Measurements from ENCODE around the gene ADCY5.

The ADCY5 gene

GRCh38 chr3:123357275-123357674 is 91.6 kb downstream of the ADCY5 start:
- no peak for DNase-seq

- no peak for DNase-seq
Observed at GRCh38 chr3:123353850-123354233, 95.0 kb downstream of the ADCY5 start.

GRCh38 chr3:123353227-123353849 is 95.6 kb downstream of the ADCY5 start:
- DNase-seq: no peak

- no peak for DNase-seq
Observed at GRCh38 chr3:123352134-123352554, 96.7 kb downstream of the ADCY5 start.

GRCh38 chr3:123351501-123351900 is 97.4 kb downstream of the ADCY5 start:
- DNase-seq: no peak

- no peak for DNase-seq
Observed at GRCh38 chr3:123350971-123351370, 97.9 kb downstream of the ADCY5 start.

- no peak for DNase-seq
Observed at GRCh38 chr3:123349566-123350435, 99.1 kb downstream of the ADCY5 start.

- no peak for DNase-seq
Observed at GRCh38 chr3:123349201-123349535, 99.7 kb downstream of the ADCY5 start.

- DNase-seq: no peak
Observed at GRCh38 chr3:123348471-123349200, 100.3 kb downstream of the ADCY5 start.

GRCh38 chr3:123347691-123348264 is 101.1 kb downstream of the ADCY5 start:
- DNase-seq: peak; percentile 6 to 24

- no peak for DNase-seq
Observed at GRCh38 chr3:123347205-123347604, 101.7 kb downstream of the ADCY5 start.

GRCh38 chr3:123346021-123346420 is 102.9 kb downstream of the ADCY5 start:
- no peak for DNase-seq

GRCh38 chr3:123344907-123345594 is 103.8 kb downstream of the ADCY5 start:
- DNase-seq: no peak

- no peak for DNase-seq
Observed at GRCh38 chr3:123344175-123344906, 104.5 kb downstream of the ADCY5 start.

GRCh38 chr3:123343296-123344174 is 105.4 kb downstream of the ADCY5 start:
- no peak for DNase-seq

- DNase-seq: no peak
Observed at GRCh38 chr3:123342631-123343080, 106.2 kb downstream of the ADCY5 start.

GRCh38 chr3:123341871-123342630 is 106.8 kb downstream of the ADCY5 start:
- DNase-seq: no peak

- DNase-seq: no peak
Observed at GRCh38 chr3:123340336-123340735, 108.6 kb downstream of the ADCY5 start.

- no peak for DNase-seq
Observed at GRCh38 chr3:123339302-123339701, 109.6 kb downstream of the ADCY5 start.

- DNase-seq: no peak
Observed at GRCh38 chr3:123338620-123339061, 110.2 kb downstream of the ADCY5 start.
